NCI-H1092 (cell line): ENCODE measurements around the gene CNPY4.

Experiments used
- DNase-seq: peaks from one replicate; lab custom pipeline; 2025; lab: John Stamatoyannopoulos, UW

CNPY4 gene

DNA sequence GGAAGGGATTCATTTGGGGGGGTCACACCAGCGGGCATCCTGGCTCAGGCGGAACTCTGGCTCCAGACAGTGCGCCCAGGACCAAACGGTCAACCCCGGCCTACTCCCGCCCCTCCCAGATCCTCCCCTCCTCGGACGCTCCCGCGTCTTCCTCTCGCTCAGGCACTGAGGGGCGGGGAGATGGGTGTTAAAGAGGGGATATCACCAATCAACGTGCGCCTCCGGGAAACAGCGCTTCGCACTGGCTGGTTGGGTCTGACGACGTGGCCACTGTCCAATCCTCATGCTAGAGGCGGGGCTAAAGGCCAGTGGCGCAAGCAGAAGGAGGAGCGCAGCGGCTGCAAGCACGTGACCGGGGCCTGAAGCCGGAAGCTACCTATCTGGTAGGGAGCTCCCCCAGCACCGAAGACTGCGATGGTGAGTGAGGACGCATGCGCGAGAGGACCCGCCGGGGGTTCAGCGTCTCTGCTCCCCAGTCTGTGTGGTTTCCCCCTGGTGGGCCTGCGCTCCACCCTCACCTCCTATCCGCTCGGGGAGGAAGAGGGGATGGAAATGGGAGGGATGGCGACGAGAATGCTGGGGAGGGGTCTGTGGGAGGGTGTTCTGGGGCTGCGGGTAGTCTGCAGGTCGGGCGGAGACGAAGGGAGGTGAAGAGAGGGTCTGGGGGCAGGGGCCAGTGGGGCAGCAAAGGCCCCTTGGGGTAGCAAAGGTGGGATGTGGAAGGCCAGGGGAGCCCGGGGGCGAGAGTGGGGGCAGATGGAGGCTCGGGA, 29.3 kb downstream of the CNPY4 start, which contains the start of gene LAMTOR4:
TSS of gene LAMTOR4 (plus strand) at position 360 of the 770 bp plus-strand sequence. CDS start at position 415, 55 bp downstream.
- peak; percentile 100 for DNase-seq

DNA sequence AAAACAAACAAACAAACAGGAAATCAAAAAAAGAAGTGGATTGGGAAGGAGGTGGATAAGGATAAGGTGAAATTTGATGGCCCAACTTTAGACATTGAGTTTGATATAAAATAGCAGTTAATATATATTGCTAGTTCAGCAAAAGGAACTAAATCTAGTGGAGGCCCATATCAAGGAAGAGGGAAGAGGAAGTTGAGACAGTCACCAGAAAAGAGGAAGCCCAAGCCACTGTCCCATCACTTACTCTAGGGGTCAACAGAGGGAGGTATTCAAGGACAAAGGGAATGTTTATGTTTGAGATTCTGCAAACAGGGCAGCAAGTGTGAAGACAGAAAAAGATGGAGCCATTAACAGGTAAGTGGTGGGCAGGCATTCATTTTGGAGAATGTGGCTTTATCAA, 33.0 kb downstream of the CNPY4 start:
- no peak for DNase-seq

GRCh38 chr7:100152937-100153666, 33.7 kb downstream of the CNPY4 start:
- DNase-seq = no peak

DNA sequence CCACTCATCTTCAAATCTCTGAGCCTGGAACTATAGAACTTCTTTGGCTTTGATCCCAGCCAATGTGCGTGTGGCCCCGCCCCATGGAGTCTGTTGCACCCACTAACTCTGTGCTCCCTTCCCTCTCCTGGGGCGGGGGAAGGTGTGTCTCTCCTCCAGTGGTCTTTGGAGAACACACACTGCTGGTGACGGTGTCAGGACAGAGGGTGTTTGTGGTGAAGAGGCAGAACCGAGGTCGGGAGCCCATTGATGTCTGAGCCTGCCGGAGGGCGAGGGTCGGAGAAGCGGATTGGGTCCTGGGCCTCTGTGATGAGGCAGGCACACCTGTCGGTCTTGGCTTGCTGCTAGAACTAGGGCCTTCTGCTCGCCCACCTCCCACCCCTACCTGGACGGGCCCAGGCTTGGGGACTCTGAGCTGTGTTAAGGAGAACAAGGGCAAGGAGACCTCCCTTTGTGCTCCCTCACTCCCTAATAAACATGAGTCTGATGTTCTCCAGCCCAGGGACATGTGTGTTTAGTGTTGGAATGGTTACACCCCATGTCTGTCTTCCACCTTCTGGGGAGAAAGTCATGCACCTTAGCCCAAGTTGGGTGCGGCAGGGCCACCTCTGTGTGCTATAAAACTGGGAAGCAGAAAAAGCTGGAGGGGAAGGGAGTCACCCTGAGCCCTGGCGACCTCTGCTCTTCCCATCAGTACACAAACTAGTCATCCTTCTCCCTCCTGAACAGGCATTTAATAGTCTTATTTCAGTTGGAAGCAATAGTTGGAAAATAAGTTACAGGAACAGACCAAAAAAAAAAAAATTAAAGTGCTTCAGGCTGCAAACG, 34.5 kb downstream of the CNPY4 start:
- no peak for DNase-seq

- DNase-seq = no peak
Observed at GRCh38 chr7:100154651-100155491, 35.4 kb downstream of the CNPY4 start.

DNA sequence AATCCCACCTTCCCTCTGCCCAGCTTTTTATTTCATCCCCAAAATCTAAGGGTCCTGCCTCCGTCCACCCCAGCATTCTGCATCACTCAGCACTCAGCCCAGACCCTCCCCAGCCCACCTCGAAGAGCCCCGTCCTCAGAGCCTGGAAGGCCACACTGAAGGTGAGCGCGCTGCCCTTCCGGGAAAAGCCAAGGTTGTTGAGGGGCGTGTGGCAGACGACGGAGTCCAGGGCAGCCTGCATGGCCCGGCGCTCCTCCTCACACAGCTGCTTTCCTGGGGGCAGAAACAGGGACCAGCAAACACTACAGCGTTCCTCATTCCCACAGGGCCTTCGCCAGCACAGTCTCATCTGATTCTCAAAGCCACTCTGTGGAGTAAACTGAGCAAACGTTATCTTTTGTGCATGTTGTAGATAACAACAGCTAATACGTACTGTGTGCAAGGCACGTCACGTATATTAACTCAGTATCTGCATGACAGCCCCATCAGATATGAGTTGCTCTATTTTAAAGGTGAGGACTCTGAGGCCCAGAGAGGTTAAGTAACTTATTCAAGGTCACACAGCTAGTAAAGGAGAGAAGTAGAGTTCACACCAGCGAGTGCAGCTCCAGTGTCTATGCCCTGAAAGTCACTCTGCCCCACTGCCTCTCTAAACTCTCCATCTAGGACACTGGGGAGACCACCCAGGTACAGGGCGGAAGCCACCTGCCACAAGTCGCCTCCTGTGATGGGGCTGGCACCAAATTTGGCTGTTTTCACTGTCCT, 36.3 kb downstream of the CNPY4 start:
- DNase-seq = no peak

GRCh38 chr7:100156331-100157068, 37.1 kb downstream of the CNPY4 start:
- no peak for DNase-seq

DNA sequence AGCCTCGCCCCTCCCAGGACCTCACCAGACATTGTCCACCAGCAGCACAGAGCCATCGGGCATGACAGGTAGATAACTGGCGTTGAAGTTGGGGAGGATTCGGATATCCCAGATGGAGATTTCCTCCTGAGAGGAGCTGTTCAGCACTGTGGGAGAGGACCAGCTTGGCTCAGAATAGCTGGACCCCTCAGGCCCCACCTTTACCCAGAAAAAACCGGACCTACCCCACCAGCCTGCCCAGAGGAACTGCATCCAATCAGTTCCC, 37.6 kb downstream of the CNPY4 start:
- no peak for DNase-seq

DNA sequence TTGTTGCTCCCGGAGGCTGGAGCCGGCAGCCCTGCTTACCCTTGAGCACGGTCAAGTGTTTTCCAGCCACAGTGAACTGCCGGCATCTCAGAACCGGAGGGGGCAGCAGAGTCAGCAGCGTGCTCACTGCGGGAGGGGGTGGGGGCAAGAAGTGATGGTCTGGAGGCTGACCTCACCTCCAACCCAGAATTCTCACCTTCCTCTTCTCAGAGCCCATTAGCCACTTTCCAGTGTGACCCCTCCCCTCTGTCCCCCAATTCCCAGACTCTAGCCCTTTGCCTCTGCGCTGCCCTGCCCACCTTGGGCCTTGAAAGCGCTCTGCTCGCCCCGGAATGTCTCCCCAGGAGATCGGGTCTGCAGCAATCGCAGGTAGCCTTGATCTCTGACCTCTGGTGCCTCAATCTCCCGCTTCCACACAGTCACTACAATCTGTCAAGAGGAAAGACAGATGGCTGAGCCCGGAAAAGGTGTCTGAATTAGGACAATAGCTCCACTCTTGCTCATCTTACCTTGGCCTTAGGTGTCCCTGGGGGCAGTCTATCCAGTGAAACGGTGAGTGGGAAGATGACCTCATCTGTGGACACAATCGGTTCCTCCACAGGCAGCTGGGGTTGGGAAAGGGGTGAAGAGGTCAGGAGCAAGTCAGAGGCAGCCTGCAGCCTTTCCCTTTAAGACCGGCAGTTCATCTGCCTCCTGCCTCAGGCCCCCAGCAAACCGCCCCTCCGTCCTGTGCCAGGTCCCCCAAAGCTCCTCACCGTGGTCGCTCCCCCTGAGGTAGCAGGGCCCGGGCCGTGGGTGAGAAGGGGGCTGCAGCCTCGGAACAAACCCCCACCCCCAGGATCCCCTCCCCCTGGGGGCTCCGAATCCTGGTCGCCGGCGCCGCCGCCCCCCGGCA, 38.1 kb downstream of the CNPY4 start:
- no peak for DNase-seq

DNA sequence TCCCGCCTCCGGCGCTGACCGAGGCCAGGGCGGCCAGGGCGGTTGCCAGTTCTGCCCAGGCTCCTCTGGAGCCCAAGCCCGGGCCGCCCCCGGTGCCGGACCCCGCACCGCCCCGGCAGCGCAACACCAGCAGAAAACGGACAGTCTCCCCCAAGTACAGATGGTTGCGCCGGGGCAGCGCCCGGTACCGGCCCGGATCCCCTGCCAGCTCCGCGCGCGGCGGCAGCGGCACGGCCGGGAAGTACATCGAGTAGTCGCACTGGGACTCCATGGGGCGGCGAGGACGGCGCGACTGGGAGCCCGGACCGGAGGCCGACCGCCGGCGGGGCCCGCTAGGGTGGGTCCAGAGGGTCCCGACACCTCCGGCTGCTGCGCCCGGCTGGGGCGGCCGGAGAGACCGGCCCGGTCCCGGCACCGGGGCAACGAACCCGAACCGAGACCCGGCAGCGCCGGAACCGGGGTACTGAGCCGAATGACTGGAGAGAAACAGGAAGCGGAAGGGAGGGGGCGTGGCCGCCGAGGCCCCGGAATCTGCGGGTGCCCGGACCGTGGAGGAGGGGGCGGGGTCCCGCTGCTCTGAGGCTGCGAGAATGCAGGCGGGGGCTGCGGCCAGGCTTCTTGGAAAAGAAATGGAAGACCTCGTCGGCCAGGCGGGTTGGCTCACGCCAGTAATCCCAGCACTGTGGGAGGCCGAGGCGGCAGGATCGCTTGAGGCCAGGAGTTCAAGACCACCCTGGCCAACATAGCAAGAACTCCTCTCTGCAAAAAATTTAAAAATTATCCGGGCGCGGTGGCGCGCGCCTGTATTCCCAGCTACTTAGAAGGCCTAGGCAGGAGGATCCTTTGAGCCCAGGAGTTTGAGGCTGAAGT, 39.0 kb downstream of the CNPY4 start, which contains the start of gene TRAPPC14:
TSS of gene TRAPPC14 (minus strand) at position 495 of the 870 bp plus-strand sequence. CDS start at position 271, 224 bp downstream.
- peak; percentile 84 for DNase-seq

DNA sequence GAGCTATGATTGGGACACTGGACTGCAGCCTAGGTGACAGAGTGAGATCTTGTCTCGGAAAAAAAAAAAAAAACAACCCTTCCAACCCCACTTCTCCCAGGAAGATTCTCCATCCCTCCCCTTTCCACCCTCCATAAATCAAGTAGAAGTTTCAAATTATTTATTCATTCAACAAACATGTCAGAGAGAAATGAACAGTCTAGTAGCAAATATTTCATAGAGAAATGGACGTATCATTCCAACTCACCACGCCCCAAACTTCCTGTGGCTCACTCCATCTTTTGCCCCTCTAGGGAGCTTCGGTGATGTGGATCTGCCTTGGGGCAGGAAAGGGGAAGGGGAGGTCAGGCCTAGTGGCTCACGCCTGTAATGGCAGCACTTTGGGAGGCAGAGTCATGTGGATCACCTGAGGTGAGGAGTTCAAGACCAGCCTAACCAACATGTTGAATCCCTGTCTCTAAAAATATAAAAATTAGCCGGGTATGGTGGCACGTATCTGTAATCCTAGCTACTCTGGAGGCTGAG, 39.7 kb downstream of the CNPY4 start:
- no peak for DNase-seq

DNA sequence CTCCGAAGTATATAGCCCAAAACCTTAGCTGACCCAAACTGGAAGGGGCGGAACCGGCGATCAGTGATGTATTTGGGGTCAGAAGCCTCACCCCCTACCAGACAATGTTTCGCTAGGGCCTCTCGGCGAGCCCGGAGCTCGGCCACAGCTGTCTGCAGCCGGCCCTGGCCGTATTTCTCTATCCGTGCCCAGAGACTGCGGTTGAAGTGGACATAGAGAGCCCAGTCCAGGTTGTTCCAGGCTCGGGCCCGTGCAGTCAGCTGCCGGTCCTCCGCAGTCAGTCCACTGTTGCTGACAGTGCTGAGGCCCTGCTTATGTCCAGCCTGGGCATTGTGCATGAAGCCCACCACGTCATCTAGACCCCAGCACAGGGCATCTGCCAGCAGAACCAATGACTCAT, 40.6 kb downstream of the CNPY4 start:
- no peak for DNase-seq

GRCh38 chr7:100163006-100163531, 43.6 kb downstream of the CNPY4 start:
- no peak for DNase-seq

GRCh38 chr7:100163871-100164270, 44.4 kb downstream of the CNPY4 start:
- DNase-seq = no peak

GRCh38 chr7:100166317-100166940, 47.0 kb downstream of the CNPY4 start:
- DNase-seq = no peak

GRCh38 chr7:100166970-100167911, 47.8 kb downstream of the CNPY4 start:
- no peak for DNase-seq
